CD14-positive monocyte (primary cell): ENCODE results near the gene COL2A1. TPM values are rescaled to one million over a fixed set of nuclear protein-coding genes. Genes with fewer than 3 reads are reported as not detected.

Source experiments
- DNase-seq, 3 donors: peaks; one replicate each; pipeline ENCODE4 v3.0.0-alpha.2; 2011 to 2022
- H2AFZ ChIP-seq: 2 replicates; pipeline ENCODE4 v1.6.0; 2012; ENCODE audit warnings: mild to moderate bottlenecking, low read depth, low read length, inconsistent platforms; ENCODE audit not compliant: insufficient read depth, poor library complexity, severe bottlenecking
- H3K27ac ChIP-seq, 2 donors: 1 replicate in 1 of 2; 2 replicates in 1 of 2; pipeline ENCODE4 v1.5.1; 2012 to 2013; ENCODE audit warnings: low read length in 2 of 2, control low read depth in 1 of 2, inconsistent platforms in 1 of 2, low read depth in 1 of 2, mild to moderate bottlenecking in 1 of 2
- H3K27me3 ChIP-seq, 2 donors: one replicate each; pipeline versions ENCODE4 v1.6.0 to v1.6.1; 2011 to 2013; ENCODE audit warnings: low read length in 2 of 2; ENCODE audit not compliant: control insufficient read depth in 2 of 2, insufficient read depth in 2 of 2
- H3K36me3 ChIP-seq, 2 donors: replicated peaks in 1 of 2; 1 replicate in 1 of 2; 2 replicates in 1 of 2; pipeline versions ENCODE4 v1.5.1 to v1.6.1; 2012 to 2013; ENCODE audit warnings: low read length in 2 of 2, control low read depth in 1 of 2, inconsistent platforms in 1 of 2, mild to moderate bottlenecking in 1 of 2; ENCODE audit not compliant: insufficient read depth in 2 of 2, control insufficient read depth in 1 of 2
- H3K4me1 ChIP-seq, 2 donors: 1 replicate in 1 of 2; 2 replicates in 1 of 2; pipeline versions ENCODE4 v1.5.1 to v1.6.1; 2012 to 2013; ENCODE audit warnings: low read length in 2 of 2, control low read depth in 1 of 2, inconsistent platforms in 1 of 2, mild to moderate bottlenecking in 1 of 2, moderate library complexity in 1 of 2; ENCODE audit not compliant: insufficient read depth in 2 of 2, control insufficient read depth in 1 of 2
- H3K4me2 ChIP-seq: replicated peaks from 2 replicates; pipeline ENCODE3; 2012; ENCODE audit warnings: low read length, moderate library complexity, mild to moderate bottlenecking; ENCODE audit not compliant: poor library complexity, severe bottlenecking; ENCODE audit errors: extremely low read depth
- H3K4me3 ChIP-seq, 3 experiments: fragments of 200-600 bp in 1 of 3; sonication (generic) in 1 of 3; replicated peaks in 1 of 3; 1 replicate in 2 of 3; 2 replicates in 1 of 3; pipeline ENCODE4 v1.5.1; 2011 to 2013; ENCODE audit warnings: low read length in 3 of 3, mild to moderate bottlenecking in 3 of 3, control low read depth in 2 of 3, low read depth in 2 of 3, inconsistent platforms in 1 of 3, moderate library complexity in 1 of 3
- H3K79me2 ChIP-seq: 2 replicates; pipeline ENCODE4 v1.6.0; 2012; ENCODE audit warnings: mild to moderate bottlenecking, control low read depth, inconsistent platforms, low read length, moderate library complexity; ENCODE audit not compliant: insufficient read depth
- H3K9ac ChIP-seq: 2 replicates; pipeline ENCODE4 v1.6.0; 2017; ENCODE audit warnings: low read length, mild to moderate bottlenecking; ENCODE audit not compliant: insufficient read depth, poor library complexity, severe bottlenecking
- H3K9me3 ChIP-seq, 2 donors: replicated peaks in 1 of 2; 1 replicate in 1 of 2; 2 replicates in 1 of 2; pipeline versions ENCODE4 v1.5.1 to v1.6.1; 2012 to 2013; ENCODE audit warnings: low read length in 2 of 2, control low read depth in 1 of 2; ENCODE audit not compliant: control insufficient read depth in 1 of 2, insufficient read depth in 1 of 2
- H4K20me1 ChIP-seq: 2 replicates; pipeline ENCODE4 v1.6.0; 2012; ENCODE audit warnings: mild to moderate bottlenecking, low read length, control low read depth, moderate library complexity; ENCODE audit not compliant: insufficient read depth
- H3K27ac Mint-ChIP-seq, 7 donors: one replicate each; pipeline ENCODE4 v1.8.0; 2020; ENCODE audit warnings: mild to moderate bottlenecking in 7 of 7, mixed read lengths in 7 of 7, moderate library complexity in 6 of 7, inconsistent platforms in 2 of 7
- H3K27me3 Mint-ChIP-seq, 3 donors: one replicate each; pipeline ENCODE4 v1.8.0; 2021 to 2022; ENCODE audit warnings: low read depth in 3 of 3, mild to moderate bottlenecking in 3 of 3, mixed read lengths in 3 of 3, moderate library complexity in 3 of 3, inconsistent platforms in 1 of 3
- H3K36me3 Mint-ChIP-seq, 2 donors: one replicate each; pipeline ENCODE4 v1.8.0; 2020; ENCODE audit warnings: mixed read lengths in 2 of 2, inconsistent platforms in 1 of 2, mild to moderate bottlenecking in 1 of 2
- H3K4me1 Mint-ChIP-seq: one replicate; pipeline ENCODE4 v1.8.0; 2020; ENCODE audit warnings: mild to moderate bottlenecking, mixed read lengths
- H3K4me3 Mint-ChIP-seq, 2 donors: one replicate each; pipeline ENCODE4 v1.8.0; 2020; ENCODE audit warnings: mild to moderate bottlenecking in 2 of 2, mixed read lengths in 2 of 2, moderate library complexity in 1 of 2
- H3K9me3 Mint-ChIP-seq, 7 donors: one replicate each; pipeline ENCODE4 v1.8.0; 2020 to 2022; ENCODE audit warnings: mixed read lengths in 7 of 7, mild to moderate bottlenecking in 6 of 7, moderate library complexity in 6 of 7, inconsistent platforms in 2 of 7
- CTCF ChIP-seq: fragments of 200-600 bp; IDR thresholded peaks from one replicate; pipeline ENCODE4 v1.8.0; 2022; ENCODE audit warnings: antibody characterized with exemption, mild to moderate bottlenecking
- WGBS: methylation state at CpG from one replicate; pipeline ENCODE4 v1.1.5; 2013; ENCODE audit warnings: missing lambda C conversion rate; ENCODE audit not compliant: insufficient coverage; 5-methylcytosine and 5-hydroxymethylcytosine counted together
- intact Hi-C, 2 donors: fragments of 100-400 bp; cut with micrococcal nuclease; formaldehyde crosslinking; loops; one replicate each; pipeline versions ENCODE4 v1.15.0 to v1.15.1; 2023
- polyA plus RNA-seq, 3 donors: library from polyadenylated mRNA; depleted of rRNA in 1 of 3; unstranded in 2 of 3; stranded (reverse) in 1 of 3; fragments of 300-500 nt in 2 of 3; fragments of >200 nt in 1 of 3; fragmentation: Illumina TruSeq in 2 of 3; gene quantifications; 1 replicate in 2 of 3; 2 replicates in 1 of 3; pipeline ENCODE4 v1.2.3, GENCODE V29; 2012 to 2021

Gene COL2A1
- polyA plus RNA-seq, 3 donors, result not detected

DNA sequence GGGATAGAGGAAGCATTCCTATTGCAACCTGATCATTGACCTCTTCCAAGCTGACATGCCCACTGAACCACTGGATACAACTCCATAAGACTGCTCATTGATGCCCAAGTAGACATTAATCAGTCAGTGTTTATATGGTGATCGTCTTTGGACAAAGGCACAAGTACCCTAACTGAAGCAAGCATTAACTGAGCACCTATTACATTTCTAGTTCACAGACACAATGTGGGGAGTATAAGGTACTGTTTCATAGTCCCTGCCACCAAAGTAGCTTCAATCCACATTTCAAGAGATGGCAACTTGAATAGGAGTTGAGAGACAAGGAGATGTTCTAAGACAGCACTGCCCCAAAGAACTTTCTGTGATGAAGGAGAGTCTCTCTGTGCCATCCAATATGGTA lies 10.9 kb upstream of the COL2A1 start:
- no peak for TF ChIP-seq CTCF
- Mint-ChIP-seq H3K36me3 (no peaks in the 10 kb centered on the region), H3K27ac (no peak overlapping the region), H3K4me3 (no peak overlapping the region), H3K27me3 (peaks cover 15 to 27% (median 20%) of the 10 kb centered on the region in 3 donors), H3K9me3 (no peaks in the 10 kb centered on the region), H3K4me1 (no peaks in the 10 kb centered on the region)
- Histone ChIP-seq H3K36me3 (no peaks in the 10 kb centered on the region), H2AFZ (no peak overlapping the region), H3K9ac (no peak overlapping the region), H3K4me3 (no peak overlapping the region), H3K4me2 (no peak overlapping the region), H3K27ac (no peak overlapping the region), H3K9me3 (no peaks in the 10 kb centered on the region), H3K79me2 (no peaks in the 10 kb centered on the region), H3K4me1 (no peaks in the 10 kb centered on the region), H4K20me1 (no peaks in the 10 kb centered on the region), H3K27me3 (peaks cover 3 to 7% of the 10 kb centered on the region in 2 donors)
- intact Hi-C loops, result no loop called here
- no CpG with 5 or more reads among the region's 1 CpG for WGBS
- DNase-seq, result no peak

DNA sequence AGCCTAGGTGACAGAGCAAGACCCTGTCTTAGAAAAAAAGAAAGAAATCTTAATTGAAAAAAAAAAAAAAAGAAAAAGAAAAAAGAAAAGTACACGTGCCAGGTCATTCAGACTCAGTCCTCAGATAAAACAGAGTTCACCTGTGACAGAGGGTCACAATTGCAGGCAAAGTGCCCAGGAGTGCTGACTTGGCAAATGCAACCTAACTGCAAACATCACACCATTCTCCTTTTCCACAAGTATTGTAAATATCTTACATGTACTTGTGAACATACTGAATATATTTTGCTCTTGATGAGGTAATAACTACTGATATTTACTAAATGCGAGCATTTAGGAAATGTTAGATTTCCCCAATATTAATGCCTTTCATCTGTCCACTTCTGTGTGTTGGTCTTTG lies 9.0 kb upstream of the COL2A1 start:
- Mint-ChIP-seq H3K36me3 (no peaks in the 10 kb centered on the region), H3K4me3 (no peak overlapping the region), H3K9me3 (no peaks in the 10 kb centered on the region), H3K4me1 (no peaks in the 10 kb centered on the region), H3K27me3 (peaks cover 21 to 31% (median 21%) of the 10 kb centered on the region in 3 donors), H3K27ac (no peak overlapping the region)
- Histone ChIP-seq H3K9me3 (no peaks in the 10 kb centered on the region), H3K79me2 (no peaks in the 10 kb centered on the region), H3K4me3 (no peak overlapping the region), H3K27ac (no peak overlapping the region), H3K4me2 (no peak overlapping the region), H2AFZ (no peak overlapping the region), H3K27me3 (peaks cover 13 to 18% of the 10 kb centered on the region in 2 donors), H3K4me1 (no peaks in the 10 kb centered on the region), H3K36me3 (no peaks in the 10 kb centered on the region), H4K20me1 (no peaks in the 10 kb centered on the region), H3K9ac (no peak overlapping the region)
- intact Hi-C loops, result no loop called here
- no peak for TF ChIP-seq CTCF
- DNase-seq, result no peak
- WGBS, result no CpG with 5 or more reads among the region's 2 CpGs
